HepG2 (cell line): ENCODE measurements around the gene AGAP1. TPM values are rescaled to one million over a fixed set of nuclear protein-coding genes. Genes with fewer than 3 reads are reported as not detected.

ENCODE experiments used
- ARNT ChIP-seq: fragments of 450-650 bp; IDR thresholded peaks from 2 replicates; pipeline ENCODE4 v1.6.1; 2017
- ATRX ChIP-seq: sonication (generic); formaldehyde crosslinking; IDR thresholded peaks from 2 replicates; pipeline ENCODE4 v1.4.0; 2020; ENCODE audit warnings: missing genetic modification reagents, borderline replicate concordance
- FOXK2 ChIP-seq: fragments of 450-650 bp; IDR thresholded peaks from 2 replicates; pipeline ENCODE4 v1.6.1; 2016
- FOXM1 ChIP-seq: sonication (generic); formaldehyde crosslinking; IDR thresholded peaks from 2 replicates; pipeline ENCODE4 v1.5.0; 2020; ENCODE audit warnings: missing genetic modification reagents
- FOXO1 ChIP-seq: sonication (generic); formaldehyde crosslinking; IDR thresholded peaks from 2 replicates; pipeline ENCODE4 v1.4.0; 2020; ENCODE audit warnings: missing genetic modification reagents
- FOXP1 ChIP-seq, 2 experiments: fragments of 450-650 bp in 1 of 2; IDR thresholded peaks; 2 replicates each; pipeline ENCODE4 v1.6.1; 2017 to 2018; ENCODE audit warnings: antibody characterized with exemption in 1 of 2
- MXI1 ChIP-seq: IDR thresholded peaks from 3 replicates; pipeline ENCODE4 v1.6.1; 2012; ENCODE audit warnings: low read depth, low read length, inconsistent platforms, borderline replicate concordance
- NONO ChIP-seq, 2 experiments: fragments of 450-650 bp in 1 of 2; sonication (generic) in 1 of 2; formaldehyde crosslinking in 1 of 2; IDR thresholded peaks in 1 of 2; conservative IDR thresholded peaks in 1 of 2; 2 replicates each; pipeline versions ENCODE4 v1.6.1 to v1.8.0; 2017 to 2022; ENCODE audit warnings: mild to moderate bottlenecking in 1 of 2, missing genetic modification reagents in 1 of 2, moderate library complexity in 1 of 2
- PAXIP1 ChIP-seq: sonication (generic); formaldehyde crosslinking; conservative IDR thresholded peaks from 2 replicates; pipeline ENCODE4 v1.4.0; 2020; ENCODE audit warnings: mild to moderate bottlenecking, missing genetic modification reagents, moderate library complexity
- SAP130 ChIP-seq: IDR thresholded peaks from 2 replicates; pipeline ENCODE4 v1.6.1; 2016; ENCODE audit warnings: low read depth
- SMYD3 ChIP-seq: sonication (generic); formaldehyde crosslinking; IDR thresholded peaks from 2 replicates; pipeline ENCODE4 v1.8.1; 2023; ENCODE audit warnings: mild to moderate bottlenecking, missing genetic modification reagents
- SOX5 ChIP-seq: IDR thresholded peaks from 2 replicates; pipeline ENCODE4 v1.6.1; 2016; ENCODE audit warnings: borderline replicate concordance
- ZNF274 ChIP-seq: sonication (generic); formaldehyde crosslinking; IDR thresholded peaks from 2 replicates; pipeline ENCODE4 v1.5.1; 2020; ENCODE audit warnings: mild to moderate bottlenecking, missing genetic modification reagents
- ZNF557 ChIP-seq: sonication (generic); formaldehyde crosslinking; IDR thresholded peaks from 2 replicates; pipeline ENCODE4 v1.4.0; 2020; ENCODE audit warnings: missing genetic modification reagents
- ZNF558 ChIP-seq: sonication (generic); formaldehyde crosslinking; IDR thresholded peaks from 2 replicates; pipeline ENCODE4 v1.9.0; 2022; ENCODE audit warnings: mild to moderate bottlenecking, missing genetic modification reagents, borderline replicate concordance
- ZNF747 ChIP-seq: sonication (generic); formaldehyde crosslinking; IDR thresholded peaks from 2 replicates; pipeline ENCODE4 v1.8.1; 2023; ENCODE audit warnings: missing genetic modification reagents, mild to moderate bottlenecking, borderline replicate concordance
- ZNF879 ChIP-seq: sonication (generic); formaldehyde crosslinking; IDR thresholded peaks from 2 replicates; pipeline ENCODE4 v1.8.1; 2023; ENCODE audit warnings: missing genetic modification reagents
- polyA plus RNA-seq, 8 experiments: library from polyadenylated mRNA; depleted of rRNA in 3 of 8; stranded (reverse) in 7 of 8; unstranded in 1 of 8; fragments of >200 nt; fragmentation: Illumina TruSeq in 4 of 8; extraction: Trizol in 4 of 8; gene quantifications; 2 replicates each; pipeline versions ENCODE4 v1.2.1 to v1.2.3, GENCODE V29; 2011 to 2016; ENCODE audit warnings: low read depth in 4 of 8, missing spikeins in 1 of 8, mixed read lengths in 1 of 8; ENCODE audit not compliant: insufficient read depth in 1 of 8
- total RNA-seq, 5 experiments: library from RNA; depleted of rRNA; stranded (reverse); fragments of >200 nt; fragmentation: Illumina TruSeq; extraction: Trizol; gene quantifications; 2 replicates each; pipeline ENCODE4 v1.2.3, GENCODE V29; 2016; ENCODE audit warnings: low read depth in 1 of 5
- TF ChIP-seq, protein P1 (sequence below): sonication (generic); formaldehyde crosslinking; IDR thresholded peaks from 2 replicates; pipeline ENCODE4 v1.5.0; 2020; ENCODE audit warnings: missing genetic modification reagents
- TF ChIP-seq, protein P2 (sequence below): sonication (generic); formaldehyde crosslinking; IDR thresholded peaks from 2 replicates; pipeline ENCODE4 v1.4.0; 2020; ENCODE audit warnings: missing genetic modification reagents, mild to moderate bottlenecking, borderline replicate concordance
- TF ChIP-seq, protein P3 (sequence below), 2 experiments: sonication (generic) in 1 of 2; formaldehyde crosslinking in 1 of 2; IDR thresholded peaks; 2 replicates each; pipeline versions ENCODE4 v1.4.0 to v1.6.1; 2016 to 2020; ENCODE audit warnings: borderline replicate concordance in 1 of 2, low read depth in 1 of 2, mild to moderate bottlenecking in 1 of 2, missing genetic modification reagents in 1 of 2
- TF ChIP-seq, protein P4 (sequence below): sonication (generic); formaldehyde crosslinking; IDR thresholded peaks from 2 replicates; pipeline ENCODE4 v1.4.0; 2020; ENCODE audit warnings: mild to moderate bottlenecking, low read depth, missing genetic modification reagents

The AGAP1 gene
- total and polyA plus RNA-seq, 2 of the 13 experiments (the other 11 are each of a cell fraction or from before 2014, with no cell fraction given): 21.2 to 32.7 TPM

- peak; percentile 50; the same call in 1 of the 2 replicates for TF ChIP-seq SOX5 (CRISPR knock-in tag)
- no peak for TF ChIP-seq ZNF274 (CRISPR knock-in tag)
- no peak for TF ChIP-seq FOXK2
- no peak for TF ChIP-seq FOXP1 (IDR thresholded peaks at IDR 0.05)
- TF ChIP-seq FOXP1 (CRISPR knock-in tag; IDR thresholded peaks at IDR 0.05): no peak
- TF ChIP-seq ZNF879: no peak
- no peak for TF ChIP-seq FOXO1
- TF ChIP-seq MXI1: no peak
- no peak for TF ChIP-seq ZNF747 (CRISPR knock-in tag)
- TF ChIP-seq ATRX: no peak
- no peak for TF ChIP-seq NONO (IDR thresholded peaks at IDR 0.05)
- no peak for TF ChIP-seq NONO (CRISPR knock-in tag; conservative IDR thresholded peaks at IDR 0.05)
- TF ChIP-seq, protein P1, sequence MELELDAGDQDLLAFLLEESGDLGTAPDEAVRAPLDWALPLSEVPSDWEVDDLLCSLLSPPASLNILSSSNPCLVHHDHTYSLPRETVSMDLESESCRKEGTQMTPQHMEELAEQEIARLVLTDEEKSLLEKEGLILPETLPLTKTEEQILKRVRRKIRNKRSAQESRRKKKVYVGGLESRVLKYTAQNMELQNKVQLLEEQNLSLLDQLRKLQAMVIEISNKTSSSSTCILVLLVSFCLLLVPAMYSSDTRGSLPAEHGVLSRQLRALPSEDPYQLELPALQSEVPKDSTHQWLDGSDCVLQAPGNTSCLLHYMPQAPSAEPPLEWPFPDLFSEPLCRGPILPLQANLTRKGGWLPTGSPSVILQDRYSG (CRISPR knock-in tag): no peak
- TF ChIP-seq ARNT: no peak
- TF ChIP-seq FOXM1: no peak
- TF ChIP-seq SAP130 (CRISPR knock-in tag): no peak
- no peak for TF ChIP-seq ZNF557 (CRISPR knock-in tag)
- TF ChIP-seq, protein P2, sequence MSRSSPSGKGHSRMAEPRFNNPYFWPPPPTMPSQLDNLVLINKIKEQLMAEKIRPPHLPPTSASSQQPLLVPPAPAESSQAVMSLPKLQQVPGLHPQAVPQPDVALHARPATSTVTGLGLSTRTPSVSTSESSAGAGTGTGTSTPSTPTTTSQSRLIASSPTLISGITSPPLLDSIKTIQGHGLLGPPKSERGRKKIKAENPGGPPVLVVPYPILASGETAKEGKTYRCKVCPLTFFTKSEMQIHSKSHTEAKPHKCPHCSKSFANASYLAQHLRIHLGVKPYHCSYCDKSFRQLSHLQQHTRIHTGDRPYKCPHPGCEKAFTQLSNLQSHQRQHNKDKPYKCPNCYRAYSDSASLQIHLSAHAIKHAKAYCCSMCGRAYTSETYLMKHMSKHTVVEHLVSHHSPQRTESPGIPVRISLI (CRISPR knock-in tag): no peak
- TF ChIP-seq, protein P3, sequence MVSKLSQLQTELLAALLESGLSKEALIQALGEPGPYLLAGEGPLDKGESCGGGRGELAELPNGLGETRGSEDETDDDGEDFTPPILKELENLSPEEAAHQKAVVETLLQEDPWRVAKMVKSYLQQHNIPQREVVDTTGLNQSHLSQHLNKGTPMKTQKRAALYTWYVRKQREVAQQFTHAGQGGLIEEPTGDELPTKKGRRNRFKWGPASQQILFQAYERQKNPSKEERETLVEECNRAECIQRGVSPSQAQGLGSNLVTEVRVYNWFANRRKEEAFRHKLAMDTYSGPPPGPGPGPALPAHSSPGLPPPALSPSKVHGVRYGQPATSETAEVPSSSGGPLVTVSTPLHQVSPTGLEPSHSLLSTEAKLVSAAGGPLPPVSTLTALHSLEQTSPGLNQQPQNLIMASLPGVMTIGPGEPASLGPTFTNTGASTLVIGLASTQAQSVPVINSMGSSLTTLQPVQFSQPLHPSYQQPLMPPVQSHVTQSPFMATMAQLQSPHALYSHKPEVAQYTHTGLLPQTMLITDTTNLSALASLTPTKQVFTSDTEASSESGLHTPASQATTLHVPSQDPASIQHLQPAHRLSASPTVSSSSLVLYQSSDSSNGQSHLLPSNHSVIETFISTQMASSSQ (IDR thresholded peaks at IDR 0.05; ENCODE audit: low read depth): peak; percentile 59; the same call in 1 of the 2 replicates
- TF ChIP-seq, protein P3 (CRISPR knock-in tag; IDR thresholded peaks at IDR 0.05; ENCODE audit: borderline replicate concordance): no peak
- TF ChIP-seq PAXIP1: peak; percentile 31; the same call in 1 of the 2 replicates
- TF ChIP-seq SMYD3 (CRISPR knock-in tag): no peak
- TF ChIP-seq, protein P4, sequence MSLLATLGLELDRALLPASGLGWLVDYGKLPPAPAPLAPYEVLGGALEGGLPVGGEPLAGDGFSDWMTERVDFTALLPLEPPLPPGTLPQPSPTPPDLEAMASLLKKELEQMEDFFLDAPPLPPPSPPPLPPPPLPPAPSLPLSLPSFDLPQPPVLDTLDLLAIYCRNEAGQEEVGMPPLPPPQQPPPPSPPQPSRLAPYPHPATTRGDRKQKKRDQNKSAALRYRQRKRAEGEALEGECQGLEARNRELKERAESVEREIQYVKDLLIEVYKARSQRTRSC (CRISPR knock-in tag): no peak
- TF ChIP-seq ZNF558 (CRISPR knock-in tag): no peak
Measured at GRCh38 chr2:235510318-235510717, 16.5 kb downstream of the AGAP1 start (continued).
